ENCODE results near the gene RIN3.

RIN3 gene

DNA sequence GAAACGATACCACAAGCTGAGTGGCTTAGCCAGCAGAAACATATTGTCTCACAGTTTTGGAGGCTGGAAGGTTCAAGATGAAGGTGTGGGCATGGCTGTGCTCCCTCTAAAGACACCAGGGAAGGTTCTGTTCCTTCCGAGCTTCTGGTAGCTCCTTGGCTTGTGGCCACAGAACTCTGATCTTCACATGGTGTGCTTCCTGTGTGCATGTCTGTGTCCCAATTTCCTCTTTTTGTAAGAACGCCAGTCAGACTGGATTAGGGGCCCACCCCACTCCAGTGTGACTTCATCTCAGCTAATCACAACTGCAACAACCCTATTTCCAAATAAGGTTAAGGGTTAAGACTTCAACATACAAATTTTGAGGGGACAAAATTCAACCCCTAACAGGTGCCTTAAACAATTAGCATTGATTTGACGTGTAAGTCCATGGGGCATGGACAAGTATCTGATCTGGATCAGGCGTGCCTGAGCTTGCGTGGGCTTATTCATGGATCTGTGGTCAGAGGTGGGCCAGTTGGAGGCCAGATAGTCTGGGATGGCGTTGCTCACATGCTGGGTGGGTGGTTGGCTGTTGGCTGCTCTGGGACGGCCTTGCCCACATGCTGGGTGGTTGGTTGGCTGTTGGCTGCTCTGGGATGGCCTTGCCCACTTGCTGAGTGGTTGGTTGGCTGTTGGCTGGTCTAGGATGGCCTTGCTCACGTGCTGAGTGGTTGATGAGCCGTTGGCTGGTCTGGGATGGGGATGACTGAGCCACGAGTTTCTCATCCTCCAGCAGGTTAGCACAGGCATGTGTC, 146.4 kb downstream of the RIN3 start:
- Mint-ChIP-seq H3K36me3 (peaks cover 91% of the 10 kb centered on the region), H3K27me3 (no peaks in the 10 kb centered on the region), H3K4me1 (peaks cover 83% of the 10 kb centered on the region), H3K4me3 (no peak overlapping the region), H3K27ac (peak overlapping the region; percentile 75), H3K9me3 (no peaks in the 10 kb centered on the region)
- peak; percentile 81 for ATAC-seq

DNA sequence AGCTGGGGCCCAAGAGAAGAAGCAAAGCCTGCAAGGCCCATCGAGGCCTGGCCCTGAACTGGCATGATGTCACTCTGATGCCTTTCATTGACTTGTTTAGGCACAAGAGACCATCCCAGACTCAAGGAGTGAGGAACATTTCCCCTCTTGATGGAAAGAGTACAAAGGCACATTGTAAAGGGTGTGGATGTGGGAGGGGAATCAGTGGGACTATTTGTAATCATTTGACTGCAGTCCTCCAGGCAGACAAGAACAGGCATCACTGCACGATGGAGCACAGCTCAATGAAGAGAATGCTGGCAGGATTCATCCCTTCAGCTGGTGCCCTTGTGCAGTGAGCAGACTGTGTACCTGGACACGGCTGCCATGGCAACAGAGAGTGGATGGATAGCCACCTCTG, 147.0 kb downstream of the RIN3 start:
- no peak for ATAC-seq
- Mint-ChIP-seq H3K36me3 (peaks cover 90% of the 10 kb centered on the region), H3K9me3 (no peaks in the 10 kb centered on the region), H3K4me3 (no peak overlapping the region), H3K27me3 (no peaks in the 10 kb centered on the region), H3K4me1 (peaks cover 83% of the 10 kb centered on the region), H3K27ac (peak overlapping the region; percentile 75)

DNA sequence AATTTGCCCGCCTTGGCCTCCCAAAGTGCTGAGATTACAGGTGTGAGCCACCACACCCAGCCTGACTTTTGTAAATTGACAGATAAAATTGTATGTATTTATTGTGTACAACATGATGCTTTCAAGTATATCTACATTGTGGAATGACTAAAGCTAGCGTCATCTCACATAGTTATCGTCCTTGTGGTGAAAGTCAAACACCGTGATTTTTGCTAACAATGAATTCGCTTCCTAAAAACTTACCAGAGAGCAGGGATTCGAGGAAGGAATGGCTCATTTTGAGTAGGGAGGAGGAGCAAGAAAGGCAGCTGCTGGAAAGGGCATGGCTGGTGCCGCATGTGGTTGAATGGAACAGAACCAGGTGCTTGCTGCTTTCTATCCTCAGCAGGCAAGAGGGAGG, 149.5 kb downstream of the RIN3 start:
- H3K4me3 Mint-ChIP-seq: no peak overlapping the region
- peak overlapping the region; percentile 76 for H3K27ac Mint-ChIP-seq
- H3K9me3 Mint-ChIP-seq: no peaks in the 10 kb centered on the region
- peaks cover 84% of the 10 kb centered on the region for H3K36me3 Mint-ChIP-seq
- no peak for ATAC-seq
- peaks cover 78% of the 10 kb centered on the region for H3K4me1 Mint-ChIP-seq
- H3K27me3 Mint-ChIP-seq: no peaks in the 10 kb centered on the region

DNA sequence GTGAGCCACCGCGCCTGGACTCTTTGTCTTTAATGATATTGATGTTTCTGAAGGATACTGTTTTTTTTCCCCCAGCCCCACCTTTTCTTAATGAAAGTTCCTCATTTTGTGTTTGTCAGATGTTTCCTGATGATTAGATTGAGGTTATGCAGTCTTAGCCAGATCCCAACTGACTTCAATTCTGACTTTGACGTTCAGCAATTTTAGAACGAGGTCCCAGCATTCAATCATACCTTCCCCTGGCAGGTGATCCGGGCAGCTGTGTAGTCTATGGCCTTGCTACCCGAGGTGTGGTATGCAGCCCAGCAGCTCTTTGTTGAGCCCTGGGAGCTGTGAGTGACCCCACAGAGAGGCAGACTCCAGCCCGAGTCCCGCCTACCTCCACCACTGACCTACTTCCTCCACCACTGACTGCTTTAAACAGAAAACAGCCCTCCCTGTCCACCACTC, 152.1 kb downstream of the RIN3 start:
- Mint-ChIP-seq H3K9me3 (no peaks in the 10 kb centered on the region), H3K4me1 (peaks cover 79% of the 10 kb centered on the region), H3K27ac (peak overlapping the region; percentile 79), H3K36me3 (peaks cover 80% of the 10 kb centered on the region), H3K4me3 (peak overlapping the region; percentile 36), H3K27me3 (no peaks in the 10 kb centered on the region)
- ATAC-seq: no peak

DNA sequence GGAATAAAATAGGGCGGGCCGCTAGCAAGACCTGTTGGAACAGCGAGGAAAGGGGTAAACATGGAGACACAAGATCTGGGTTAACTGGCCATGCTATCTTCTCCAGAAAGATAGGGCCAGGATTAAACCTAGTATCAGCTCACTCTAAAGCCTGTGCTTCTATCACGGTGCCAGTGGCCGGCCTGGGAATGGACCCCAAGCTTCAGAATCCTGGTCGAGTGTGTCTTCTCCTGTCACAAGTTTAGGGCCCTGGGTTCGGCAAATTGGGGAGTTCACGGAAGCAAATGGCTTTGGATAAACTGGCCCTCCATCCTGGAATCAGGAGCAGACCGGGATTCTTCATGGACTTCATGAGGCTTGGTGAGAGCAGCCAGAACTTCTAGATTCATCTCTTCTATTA, 152.7 kb downstream of the RIN3 start:
- Mint-ChIP-seq H3K27ac (peak overlapping the region; percentile 79), H3K36me3 (peaks cover 80% of the 10 kb centered on the region), H3K4me1 (peaks cover 85% of the 10 kb centered on the region), H3K4me3 (peak overlapping the region; percentile 36), H3K9me3 (no peaks in the 10 kb centered on the region), H3K27me3 (no peaks in the 10 kb centered on the region)
- no peak for ATAC-seq

DNA sequence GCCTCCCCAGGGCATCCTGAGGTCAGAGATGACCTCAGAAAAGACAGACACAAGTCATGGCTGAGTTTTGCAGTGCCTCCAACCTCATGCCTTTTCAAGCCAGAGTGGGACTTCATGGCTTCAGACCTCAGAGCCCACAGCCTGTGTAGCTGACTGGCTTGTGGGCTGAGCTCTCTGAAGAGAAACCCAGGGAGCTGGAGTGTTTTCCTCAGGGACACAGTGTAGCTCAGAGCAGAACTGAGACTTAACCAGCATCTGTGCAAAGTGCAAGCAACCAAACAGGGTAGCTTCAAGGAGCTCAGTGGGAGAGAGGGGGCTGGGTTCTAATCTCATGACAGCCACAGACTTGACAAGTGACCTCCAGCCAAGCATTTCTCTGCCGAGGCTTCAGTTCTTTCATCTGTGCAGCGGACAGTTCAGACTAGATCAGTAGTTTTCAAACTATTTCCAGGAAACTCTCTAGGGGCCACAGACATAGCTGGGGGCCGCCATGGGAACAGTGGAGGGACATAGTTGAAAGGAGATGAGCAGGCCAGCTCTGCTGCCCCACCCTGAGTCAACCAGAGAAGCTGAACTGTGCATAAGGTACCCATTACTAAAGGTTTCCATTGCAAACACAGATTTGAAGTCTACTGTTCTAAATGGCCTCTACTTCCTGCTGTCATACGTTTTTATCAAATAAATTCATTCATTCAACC, 154.8 kb downstream of the RIN3 start:
- peaks cover 74% of the 10 kb centered on the region for H3K36me3 Mint-ChIP-seq
- peak overlapping the region; percentile 79 for H3K27ac Mint-ChIP-seq
- no peaks in the 10 kb centered on the region for H3K27me3 Mint-ChIP-seq
- H3K9me3 Mint-ChIP-seq: no peaks in the 10 kb centered on the region
- ATAC-seq: peak; percentile 84
- no peak overlapping the region for H3K4me3 Mint-ChIP-seq
- peaks cover 82% of the 10 kb centered on the region for H3K4me1 Mint-ChIP-seq

DNA sequence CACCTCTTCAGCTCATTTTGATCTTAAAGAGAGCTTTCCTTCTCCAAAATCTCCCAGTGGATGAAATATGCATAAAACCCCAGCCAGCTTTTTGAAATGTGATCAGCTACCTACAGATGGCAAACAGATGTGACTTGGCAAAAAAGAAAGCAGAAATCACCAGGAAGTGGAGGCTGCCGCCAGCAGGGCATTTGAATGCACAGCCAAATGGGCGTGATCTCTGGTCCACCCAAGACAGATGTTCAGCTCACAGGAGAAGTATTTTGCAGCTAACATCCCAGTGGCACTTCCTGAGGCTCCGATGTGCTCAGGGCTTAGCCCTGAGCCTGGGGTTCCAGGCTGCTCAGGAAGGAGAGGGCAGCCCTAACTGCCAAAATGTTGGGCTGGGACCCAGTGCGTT, 156.6 kb downstream of the RIN3 start:
- no peaks in the 10 kb centered on the region for H3K9me3 Mint-ChIP-seq
- no peaks in the 10 kb centered on the region for H3K27me3 Mint-ChIP-seq
- peaks cover 64% of the 10 kb centered on the region for H3K36me3 Mint-ChIP-seq
- no peak for ATAC-seq
- peak overlapping the region; percentile 79 for H3K27ac Mint-ChIP-seq
- peaks cover 82% of the 10 kb centered on the region for H3K4me1 Mint-ChIP-seq
- H3K4me3 Mint-ChIP-seq: no peak overlapping the region

DNA sequence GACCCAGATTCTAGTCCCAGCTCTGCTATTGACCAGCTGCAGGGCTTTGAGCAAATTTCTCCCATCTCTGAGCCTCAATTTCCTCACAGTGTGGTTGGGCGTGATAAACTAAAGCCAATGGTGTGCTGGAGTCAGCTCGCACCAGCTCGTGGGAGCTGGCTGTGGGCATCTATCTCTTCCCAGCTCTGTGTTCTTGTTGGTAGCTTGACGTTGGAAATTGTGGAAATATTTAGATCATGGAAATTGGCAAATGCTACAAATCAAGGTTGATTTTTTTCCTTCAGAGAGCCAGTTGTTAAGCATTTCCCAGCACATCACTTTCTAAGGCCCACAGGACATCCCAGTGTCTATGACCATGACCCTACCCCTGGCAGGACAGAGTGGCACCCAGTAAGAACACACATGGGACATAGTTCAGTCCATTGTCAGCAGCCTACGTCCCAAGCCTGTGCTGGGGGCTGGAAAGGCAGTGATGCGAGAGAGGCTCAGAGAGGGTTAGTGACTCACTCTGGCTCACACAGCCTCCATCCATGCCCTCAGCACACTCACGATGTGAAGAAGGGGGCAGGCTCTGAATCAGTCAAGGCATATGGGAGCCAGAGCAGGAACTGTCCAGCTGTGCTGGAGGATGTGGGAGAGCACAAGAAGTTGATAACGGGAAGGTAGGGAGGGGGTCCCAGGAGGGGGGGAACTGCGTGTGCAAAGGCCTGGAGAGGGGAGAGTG, 157.2 kb downstream of the RIN3 start:
- no peaks in the 10 kb centered on the region for H3K27me3 Mint-ChIP-seq
- no peak for ATAC-seq
- H3K4me1 Mint-ChIP-seq: peaks cover 82% of the 10 kb centered on the region
- no peak overlapping the region for H3K4me3 Mint-ChIP-seq
- H3K27ac Mint-ChIP-seq: peak overlapping the region; percentile 79
- H3K9me3 Mint-ChIP-seq: no peaks in the 10 kb centered on the region
- peaks cover 59% of the 10 kb centered on the region for H3K36me3 Mint-ChIP-seq

DNA sequence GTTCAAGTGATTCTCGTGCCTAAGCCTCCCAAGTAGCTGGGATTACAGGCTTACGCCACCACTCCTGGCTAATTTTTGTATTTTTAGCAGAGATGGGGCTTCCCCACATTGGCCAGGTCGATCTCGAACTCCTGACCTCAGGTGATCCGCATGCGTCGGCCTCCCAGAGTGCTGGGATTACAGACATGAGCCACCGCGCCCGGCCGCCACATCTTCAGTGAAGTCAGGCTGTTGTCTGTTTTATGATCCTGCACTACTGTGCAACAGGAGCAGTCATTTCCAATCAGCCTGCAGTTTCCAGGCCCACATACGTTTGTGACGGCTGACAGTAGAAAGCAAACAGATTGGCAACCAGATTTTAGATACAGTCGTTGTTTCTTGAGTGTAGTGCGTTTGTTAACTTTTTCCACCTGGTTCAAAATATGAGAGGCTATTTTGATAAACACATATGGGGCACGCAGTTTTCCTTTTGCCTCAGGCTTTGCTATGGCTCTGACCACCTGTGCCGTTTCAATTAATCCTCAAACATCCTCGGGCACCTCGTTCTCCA, 160.1 kb downstream of the RIN3 start:
- peaks cover 88% of the 10 kb centered on the region for H3K4me1 Mint-ChIP-seq
- no peak overlapping the region for H3K4me3 Mint-ChIP-seq
- no peaks in the 10 kb centered on the region for H3K27me3 Mint-ChIP-seq
- H3K9me3 Mint-ChIP-seq: peaks cover 10% of the 10 kb centered on the region
- peaks cover 58% of the 10 kb centered on the region for H3K36me3 Mint-ChIP-seq
- no peak for ATAC-seq
- peak overlapping the region; percentile 55 for H3K27ac Mint-ChIP-seq

DNA sequence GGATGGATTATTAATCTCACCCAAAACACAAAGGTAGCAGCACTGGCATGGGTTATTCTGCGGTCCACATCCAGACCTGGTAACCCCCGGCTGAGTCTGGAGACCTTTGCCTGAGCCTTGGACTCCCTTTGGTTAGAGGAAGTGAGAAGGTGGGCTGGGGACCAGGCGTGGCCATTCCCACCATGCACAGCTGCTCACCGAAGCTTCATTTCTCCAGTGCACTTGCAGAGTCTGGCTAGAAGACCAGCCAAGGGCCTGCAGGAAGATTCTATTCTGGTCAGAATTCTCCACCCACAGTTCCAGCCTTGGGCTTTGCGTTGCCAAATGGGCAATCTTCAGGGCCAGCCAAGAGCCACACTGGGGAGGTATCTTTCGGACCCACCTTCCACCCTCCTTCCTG, 161.8 kb downstream of the RIN3 start:
- peak overlapping the region; percentile 38 for H3K4me3 Mint-ChIP-seq
- H3K4me1 Mint-ChIP-seq: peaks cover 72% of the 10 kb centered on the region
- peaks cover 59% of the 10 kb centered on the region for H3K36me3 Mint-ChIP-seq
- peaks cover 10% of the 10 kb centered on the region for H3K9me3 Mint-ChIP-seq
- ATAC-seq: peak; percentile 26
- H3K27me3 Mint-ChIP-seq: no peaks in the 10 kb centered on the region
- peak overlapping the region; percentile 80 for H3K27ac Mint-ChIP-seq

DNA sequence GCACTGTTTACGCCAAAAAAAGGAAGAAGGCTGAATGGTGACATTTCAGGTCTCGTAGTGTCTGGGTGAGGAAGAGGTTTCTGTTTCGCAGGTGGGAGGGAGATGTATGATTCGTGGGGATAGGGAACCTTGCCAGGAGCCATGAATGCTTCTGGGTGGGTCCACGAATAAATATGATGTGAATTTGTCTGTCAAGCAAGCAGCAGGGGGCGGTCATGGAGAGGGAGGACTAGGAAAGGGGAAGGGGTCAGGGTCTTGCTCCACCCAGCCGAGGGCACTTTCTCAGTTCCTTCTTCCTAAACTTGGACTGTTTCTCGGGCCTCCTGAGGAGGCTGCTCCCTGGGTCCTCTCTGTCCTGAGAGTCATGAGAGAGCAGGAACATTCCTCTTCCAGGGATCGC, 162.4 kb downstream of the RIN3 start:
- ATAC-seq: peak; percentile 24
- Mint-ChIP-seq H3K36me3 (peaks cover 60% of the 10 kb centered on the region), H3K4me3 (peak overlapping the region; percentile 38), H3K4me1 (peaks cover 70% of the 10 kb centered on the region), H3K27ac (peak overlapping the region; percentile 80), H3K9me3 (peaks cover 10% of the 10 kb centered on the region), H3K27me3 (no peaks in the 10 kb centered on the region)

DNA sequence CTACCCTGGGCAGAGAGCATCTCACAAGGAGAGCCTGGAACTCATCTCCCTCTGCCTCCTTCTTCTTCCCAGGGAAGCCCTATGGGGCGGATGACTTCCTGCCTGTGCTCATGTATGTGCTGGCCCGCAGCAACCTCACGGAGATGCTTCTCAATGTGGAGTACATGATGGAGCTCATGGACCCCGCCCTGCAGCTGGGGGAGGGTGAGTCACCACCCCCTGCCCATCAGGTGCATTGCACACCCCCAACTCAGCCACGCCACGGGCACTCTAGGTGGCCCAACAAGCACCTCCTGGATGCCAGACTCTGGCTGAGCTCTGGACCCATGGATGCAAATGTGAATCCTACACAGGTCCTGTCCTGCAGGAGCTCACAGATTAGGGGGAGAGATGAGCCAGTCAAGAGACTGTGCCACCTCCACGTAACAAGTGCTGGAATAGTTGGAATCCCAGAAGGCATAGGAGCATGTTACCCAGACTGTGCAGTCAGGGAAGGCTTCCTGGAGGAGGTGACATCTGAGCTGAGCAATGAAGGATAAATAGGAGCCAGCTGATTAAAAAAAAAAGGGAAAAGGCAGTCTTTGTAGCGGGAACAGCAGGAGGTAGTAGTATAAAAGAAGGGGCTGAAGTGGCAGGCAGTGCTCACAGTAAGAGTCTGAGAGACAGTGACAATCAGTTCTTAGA, 163.0 kb downstream of the RIN3 start:
- peak; percentile 10 for ATAC-seq
- peaks cover 10% of the 10 kb centered on the region for H3K9me3 Mint-ChIP-seq
- H3K4me3 Mint-ChIP-seq: peak overlapping the region; percentile 38
- peak overlapping the region; percentile 80 for H3K27ac Mint-ChIP-seq
- peaks cover 70% of the 10 kb centered on the region for H3K4me1 Mint-ChIP-seq
- H3K27me3 Mint-ChIP-seq: no peaks in the 10 kb centered on the region
- H3K36me3 Mint-ChIP-seq: peaks cover 61% of the 10 kb centered on the region

DNA sequence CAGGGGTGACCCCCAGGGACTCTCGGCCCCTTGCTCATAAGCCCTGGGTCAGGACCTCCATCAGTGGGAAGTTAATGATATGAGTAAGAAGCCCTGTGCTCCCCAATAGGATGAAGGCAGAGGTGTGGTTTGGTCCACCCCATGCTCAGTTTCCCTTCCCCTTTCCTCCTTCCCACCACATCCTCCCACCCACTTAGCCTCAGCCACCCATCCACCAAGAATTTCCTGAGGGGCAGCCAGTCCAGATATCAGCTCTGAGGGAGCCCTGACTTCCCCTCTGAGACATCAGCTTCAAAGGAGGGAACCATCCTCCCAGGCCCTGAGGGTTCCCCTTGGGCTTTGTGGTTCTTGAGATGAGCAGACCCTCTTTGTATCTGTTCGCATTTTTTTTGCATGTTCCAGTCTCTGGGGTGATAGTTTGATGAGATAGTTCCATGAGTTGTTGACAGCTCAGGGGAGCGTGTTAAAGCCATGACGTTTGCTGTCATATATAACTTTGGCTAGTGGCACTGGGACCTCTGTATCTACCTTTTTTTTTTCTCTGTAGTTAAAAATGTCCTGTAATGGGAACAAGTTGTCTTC, 163.6 kb downstream of the RIN3 start:
- H3K27me3 Mint-ChIP-seq: no peaks in the 10 kb centered on the region
- H3K4me3 Mint-ChIP-seq: peak overlapping the region; percentile 1
- H3K4me1 Mint-ChIP-seq: peaks cover 63% of the 10 kb centered on the region
- ATAC-seq: peak; percentile 94
- peaks cover 60% of the 10 kb centered on the region for H3K36me3 Mint-ChIP-seq
- H3K9me3 Mint-ChIP-seq: peaks cover 10% of the 10 kb centered on the region
- peak overlapping the region; percentile 80 for H3K27ac Mint-ChIP-seq

DNA sequence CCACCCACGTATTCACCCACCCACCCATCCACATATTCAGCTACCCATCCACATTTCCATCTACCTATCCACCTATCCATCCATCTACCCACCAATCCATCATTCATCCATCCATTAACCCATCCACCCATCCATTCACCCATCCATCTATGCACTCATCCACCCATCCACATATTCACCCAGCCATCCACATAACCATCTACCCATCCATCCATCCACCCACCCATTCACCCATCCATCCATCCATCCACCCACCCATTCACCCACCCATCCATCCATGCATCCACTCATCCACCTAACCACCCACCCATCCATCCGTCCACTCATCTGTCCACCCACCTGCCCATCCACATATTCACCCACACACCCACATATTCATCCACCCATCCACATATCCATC, 164.4 kb downstream of the RIN3 start:
- H3K27me3 Mint-ChIP-seq: no peaks in the 10 kb centered on the region
- peak overlapping the region; percentile 80 for H3K27ac Mint-ChIP-seq
- H3K4me1 Mint-ChIP-seq: peaks cover 55% of the 10 kb centered on the region
- peak overlapping the region; percentile 5 for H3K4me3 Mint-ChIP-seq
- no peak for ATAC-seq
- peaks cover 10% of the 10 kb centered on the region for H3K9me3 Mint-ChIP-seq
- H3K36me3 Mint-ChIP-seq: peaks cover 59% of the 10 kb centered on the region

All from stimulated activated memory B cell treated with anti-CD40 and anti-IgM and Interleukin-4, amounts not matched to agents 10 μg/mL and 1 μg/mL and 100 μg/mL, for 72 hours (primary cell).